ENCODE measurements around the gene MYO18B.

DNA sequence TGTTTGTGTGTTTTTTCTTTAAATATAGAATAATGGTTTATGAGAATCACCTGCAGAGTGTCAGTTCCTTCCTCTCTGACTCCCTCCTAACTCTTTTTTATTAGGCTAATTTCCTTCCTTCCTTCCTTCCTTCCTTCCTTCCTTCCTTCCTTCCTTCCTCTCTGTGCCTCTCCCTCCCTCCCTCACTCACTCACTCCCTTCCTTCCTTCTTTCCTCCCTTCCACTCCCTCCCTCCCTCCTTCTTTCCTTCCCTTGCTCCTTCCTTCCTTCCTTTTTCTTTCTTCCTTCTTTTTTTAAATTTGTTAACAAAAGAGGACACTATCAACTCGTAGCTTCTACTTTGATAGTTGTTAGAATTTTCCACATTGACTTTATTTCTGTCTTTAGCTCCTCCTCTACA lies 274.9 kb downstream of the MYO18B start:
- TF ChIP-seq POLR2A (IDR thresholded peaks at IDR 0.05; ENCODE audit: low read depth, low read length) (no peak), POLR2AphosphoS5 (IDR thresholded peaks at IDR 0.05; ENCODE audit: low read depth, low read length) (no peak), TAF1 (IDR thresholded peaks at IDR 0.05; ENCODE audit: low read depth, low read length) (no peak), PAX5 (IDR thresholded peaks at IDR 0.05; ENCODE audit: insufficient read depth, low read length, severe bottlenecking) (no peak)
